GM20431 (cell line): ENCODE data around the gene PLCD4.

Experiments
- in situ Hi-C: fragments of 300-500 bp; cut with MseI, MboI; formaldehyde crosslinking; loops from one replicate; pipeline ENCODE4 v1.15.0; 2020; ENCODE audit warnings: low sequenced_read_pairs; ENCODE audit not compliant: unreplicated experiment

PLCD4 gene

GRCh38 chr2:218607436-218608115, at the start of gene PLCD4:
PLCD4 (plus strand) TSS chr2:218607899; CDS start chr2:218615740, 7,841 bp downstream.
- in situ Hi-C loops, result no loop called here

- in situ Hi-C loops, result no loop called here
These were observed 49.8 kb upstream of the PLCD4 start for GRCh38 chr2:218557941-218558340.

GRCh38 chr2:218558986-218559385, 48.7 kb upstream of the PLCD4 start:
- in situ Hi-C loops, result no loop called here

- in situ Hi-C loops, result no loop called here
These were observed 43.6 kb upstream of the PLCD4 start for GRCh38 chr2:218564056-218564455.

- in situ Hi-C loops, result no loop called here
These were observed 41.4 kb upstream of the PLCD4 start for GRCh38 chr2:218566296-218566695.

- in situ Hi-C loops, result no loop called here
These were observed 39.9 kb upstream of the PLCD4 start for GRCh38 chr2:218567797-218568189.

GRCh38 chr2:218568190-218569037, 39.3 kb upstream of the PLCD4 start, which contains the start of the genes CNOT9 and USP37:
CNOT9 (plus strand) TSS chr2:218568839; CDS start chr2:218568955, 116 bp downstream.
USP37 (minus strand) TSS chr2:218568351; CDS start chr2:218558653, 9,698 bp downstream.
- in situ Hi-C loops, result no loop called here

- in situ Hi-C loops, result no loop called here
These were observed 38.7 kb upstream of the PLCD4 start for GRCh38 chr2:218569038-218569431.

- in situ Hi-C loops, result no loop called here
These were observed 37.8 kb upstream of the PLCD4 start for GRCh38 chr2:218569661-218570500.

GRCh38 chr2:218570850-218571249, 36.8 kb upstream of the PLCD4 start:
- in situ Hi-C loops, result no loop called here

- in situ Hi-C loops, result no loop called here
These were observed 30.8 kb upstream of the PLCD4 start for GRCh38 chr2:218576854-218577253.

- in situ Hi-C loops, result no loop called here
These were observed 30.0 kb upstream of the PLCD4 start for GRCh38 chr2:218577482-218578220.

GRCh38 chr2:218578272-218578877, 29.3 kb upstream of the PLCD4 start:
- in situ Hi-C loops, result no loop called here

GRCh38 chr2:218582076-218582475, 25.6 kb upstream of the PLCD4 start:
- in situ Hi-C loops, result no loop called here

- in situ Hi-C loops, result no loop called here
These were observed 23.5 kb upstream of the PLCD4 start for GRCh38 chr2:218583983-218584850.

GRCh38 chr2:218585541-218585940, 22.2 kb upstream of the PLCD4 start:
- in situ Hi-C loops, result no loop called here

- in situ Hi-C loops, result no loop called here
These were observed 2.3 kb upstream of the PLCD4 start for GRCh38 chr2:218605432-218605831.

- in situ Hi-C loops, result no loop called here
These were observed 8.2 kb downstream of the PLCD4 start for GRCh38 chr2:218615868-218616315.
